ENCODE measurements around the gene INTS3.

The INTS3 gene

GRCh38 chr1:153799016-153799415 lies 71.2 kb downstream of the INTS3 start:
- no peak for DNase-seq

- DNase-seq = no peak
Measured at GRCh38 chr1:153799566-153800465, 72.0 kb downstream of the INTS3 start.

- DNase-seq = no peak
Measured at GRCh38 chr1:153800516-153800915, 72.7 kb downstream of the INTS3 start.

GRCh38 chr1:153801028-153801625 lies 73.3 kb downstream of the INTS3 start:
- no peak for DNase-seq

- DNase-seq = no peak
Measured at GRCh38 chr1:153801786-153802697, 74.2 kb downstream of the INTS3 start.

- DNase-seq = no peak
Measured at GRCh38 chr1:153803470-153804056, 75.7 kb downstream of the INTS3 start.

GRCh38 chr1:153804112-153804511 lies 76.3 kb downstream of the INTS3 start:
- DNase-seq = no peak

- DNase-seq = no peak
Measured at GRCh38 chr1:153805042-153805745, 77.3 kb downstream of the INTS3 start.

- DNase-seq = no peak
Measured at GRCh38 chr1:153805886-153806719, 78.3 kb downstream of the INTS3 start.

GRCh38 chr1:153816283-153816889 lies 88.5 kb downstream of the INTS3 start:
- DNase-seq = no peak

- DNase-seq = no peak
Measured at GRCh38 chr1:153818876-153819275, 91.0 kb downstream of the INTS3 start.
